Stimulated activated CD4-positive, alpha-beta T cell treated with anti-CD3 and anti-CD28 coated beads, Interleukin-4, amount 100 ng/mL, for 1 hour (primary cell): ENCODE measurements around the gene NCOA4.
"Not testable (repeated sequence)": the region's sequence is repeated elsewhere in the genome, so short reads cannot be mapped to it uniquely, and the experiment has no call there.

Source experiments
- DNase-seq: peaks from one replicate; pipeline ENCODE4 v3.0.0-alpha.2; 2020

NCOA4 gene

GRCh38 chr10:45978554-45978953 lies 51.9 kb downstream of the NCOA4 start:
- DNase-seq = not testable (repeated sequence)

- not testable (repeated sequence) for DNase-seq
Measured at GRCh38 chr10:45974041-45974440, 56.4 kb downstream of the NCOA4 start.

GRCh38 chr10:45972813-45973169 lies 57.6 kb downstream of the NCOA4 start:
- not testable (repeated sequence) for DNase-seq

- peak; percentile 85 for DNase-seq
Measured at GRCh38 chr10:45972106-45972812, 58.2 kb downstream of the NCOA4 start, which contains the start of gene TIMM23. Gene TIMM23, plus strand, starts transcription at chr10:45972489. Its CDS starts 136 bp downstream, at chr10:45972625.

GRCh38 chr10:45971742-45972105 lies 58.7 kb downstream of the NCOA4 start:
- DNase-seq = not testable (repeated sequence)

GRCh38 chr10:45971019-45971418 lies 59.4 kb downstream of the NCOA4 start:
- DNase-seq = not testable (repeated sequence)

GRCh38 chr10:45962686-45963452 lies 67.6 kb downstream of the NCOA4 start:
- DNase-seq = not testable (repeated sequence)

- not testable (repeated sequence) for DNase-seq
Measured at GRCh38 chr10:45957928-45958327, 72.5 kb downstream of the NCOA4 start.

GRCh38 chr10:45956634-45957033 lies 73.8 kb downstream of the NCOA4 start:
- not testable (repeated sequence) for DNase-seq
